HFF-Myc (cell line): ENCODE measurements around the gene P2RX4.
"Not testable (repeated sequence)": the region's sequence is repeated elsewhere in the genome, so short reads cannot be mapped to it uniquely, and the experiment has no call there.

Experiments
- DNase-seq: peaks from one replicate; pipeline ENCODE4 v3.0.0-alpha.2; 2011; ENCODE audit warnings: low read depth; ENCODE audit errors: extremely low read depth
- H3K4me3 ChIP-seq: replicated peaks from 2 replicates; pipeline ENCODE4 v1.5.1; 2011; ENCODE audit warnings: low read depth, mild to moderate bottlenecking, control low read depth, low read length
- CTCF ChIP-seq: IDR thresholded peaks from 2 replicates; pipeline ENCODE4 v1.5.1; 2012; ENCODE audit warnings: mild to moderate bottlenecking, low read depth, low read length, control low read depth; ENCODE audit errors: missing control alignments

P2RX4 gene

GRCh38 chr12:121222847-121223246, 12.9 kb downstream of the P2RX4 start:
- no peak for TF ChIP-seq CTCF
- no peak for DNase-seq
- no peak overlapping the region for H3K4me3 ChIP-seq

- DNase-seq = no peak
- no peak overlapping the region for H3K4me3 ChIP-seq
- peak; percentile 25 for TF ChIP-seq CTCF
Observed at GRCh38 chr12:121223292-121224285, 13.7 kb downstream of the P2RX4 start.

DNA sequence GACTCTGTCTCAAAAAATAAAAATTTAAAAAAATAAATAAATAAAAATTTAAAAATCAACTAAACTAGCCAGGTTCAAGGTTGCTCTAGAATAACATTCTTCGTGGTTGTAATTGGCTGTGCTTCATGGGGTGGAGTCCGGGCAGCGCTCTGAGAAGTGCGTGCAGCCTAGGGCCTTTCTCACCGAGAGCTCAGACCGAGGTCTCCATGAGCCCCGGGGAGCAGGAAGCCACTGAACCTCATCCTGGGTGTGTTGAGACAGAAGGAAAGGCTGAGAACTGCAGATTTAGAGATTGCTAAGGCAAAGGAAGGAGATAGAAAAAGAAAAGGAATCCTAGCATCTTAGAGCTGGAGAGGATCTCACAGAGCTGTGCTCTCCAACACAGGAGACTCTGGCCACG, 14.7 kb downstream of the P2RX4 start:
- DNase-seq = no peak
- H3K4me3 ChIP-seq = no peak overlapping the region
- no peak for TF ChIP-seq CTCF

DNA sequence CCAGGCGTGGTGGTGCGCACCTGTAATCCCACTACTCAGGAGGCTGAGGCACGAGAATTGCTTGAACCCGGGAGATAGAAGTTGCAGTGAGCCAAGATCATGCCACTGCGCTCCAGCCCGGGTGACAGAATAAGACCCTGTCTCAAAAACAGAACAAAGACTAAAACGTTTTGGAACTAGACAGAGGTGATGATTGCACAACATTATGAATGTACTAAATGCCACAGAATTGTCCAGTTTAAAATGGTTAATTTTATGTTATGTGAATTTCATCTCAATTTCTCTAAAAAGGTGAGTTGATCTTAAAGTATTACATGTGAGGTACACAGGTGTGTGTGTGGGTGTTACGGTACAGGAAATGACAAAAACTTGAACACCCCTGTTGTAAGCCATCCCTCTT, 16.5 kb downstream of the P2RX4 start:
- DNase-seq = no peak
- TF ChIP-seq CTCF = no peak
- H3K4me3 ChIP-seq = no peak overlapping the region

GRCh38 chr12:121226871-121227270, 16.9 kb downstream of the P2RX4 start:
- not testable (repeated sequence) for H3K4me3 ChIP-seq, DNase-seq

- no peak for TF ChIP-seq CTCF
- DNase-seq = no peak
- no peak overlapping the region for H3K4me3 ChIP-seq
Observed at GRCh38 chr12:121227294-121227693, 17.4 kb downstream of the P2RX4 start.

DNA sequence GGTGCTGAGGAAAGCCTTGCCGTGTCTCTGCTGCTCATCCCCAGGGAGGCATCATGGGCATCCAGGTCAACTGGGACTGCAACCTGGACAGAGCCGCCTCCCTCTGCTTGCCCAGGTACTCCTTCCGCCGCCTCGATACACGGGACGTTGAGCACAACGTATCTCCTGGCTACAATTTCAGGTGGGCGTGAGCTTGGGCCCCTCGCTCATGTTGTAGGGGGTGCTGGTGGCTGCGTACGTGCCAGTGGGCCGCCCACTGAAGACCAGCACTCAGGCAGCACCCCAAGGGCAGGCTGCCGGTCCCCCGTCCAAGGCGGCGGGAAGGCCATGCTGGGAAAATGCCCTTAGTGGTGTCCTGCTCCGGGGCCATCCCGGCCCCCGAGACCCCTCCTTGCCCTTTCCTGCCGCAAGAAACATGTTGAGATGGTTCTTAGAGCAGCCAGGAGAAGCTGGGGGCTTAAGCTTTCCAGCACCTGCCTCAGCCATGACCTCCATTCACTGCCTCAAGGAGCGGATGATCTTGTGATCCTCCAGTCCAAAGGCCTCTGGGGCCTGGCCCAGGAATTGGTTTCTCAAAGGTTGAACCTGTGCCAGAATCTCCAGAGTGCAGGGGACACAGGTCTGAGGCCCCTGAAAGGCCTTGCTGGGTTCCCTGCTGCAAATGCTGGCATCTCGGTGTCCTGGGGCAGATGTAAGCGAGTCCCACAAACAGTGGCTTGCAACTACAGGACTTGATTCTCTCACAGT, 19.2 kb downstream of the P2RX4 start:
- TF ChIP-seq CTCF = no peak
- no peak for DNase-seq
- H3K4me3 ChIP-seq = no peak overlapping the region
